Tongue (tissue), 2 donors: ENCODE data around the gene GARNL3. TPM values are rescaled to one million over a fixed set of nuclear protein-coding genes. Genes with fewer than 3 reads are reported as not detected.

Source experiments
- DNase-seq: peaks from one replicate; pipeline ENCODE4 v3.0.0-alpha.2; 2015
- total RNA-seq: library from RNA; depleted of rRNA; stranded (reverse); fragments of >200 nt; gene quantifications from one replicate; pipeline ENCODE4 v1.2.3, GENCODE V29; 2014

Gene GARNL3
- total RNA-seq, 1 donor from 2014 or later, result 32.9 TPM

DNA sequence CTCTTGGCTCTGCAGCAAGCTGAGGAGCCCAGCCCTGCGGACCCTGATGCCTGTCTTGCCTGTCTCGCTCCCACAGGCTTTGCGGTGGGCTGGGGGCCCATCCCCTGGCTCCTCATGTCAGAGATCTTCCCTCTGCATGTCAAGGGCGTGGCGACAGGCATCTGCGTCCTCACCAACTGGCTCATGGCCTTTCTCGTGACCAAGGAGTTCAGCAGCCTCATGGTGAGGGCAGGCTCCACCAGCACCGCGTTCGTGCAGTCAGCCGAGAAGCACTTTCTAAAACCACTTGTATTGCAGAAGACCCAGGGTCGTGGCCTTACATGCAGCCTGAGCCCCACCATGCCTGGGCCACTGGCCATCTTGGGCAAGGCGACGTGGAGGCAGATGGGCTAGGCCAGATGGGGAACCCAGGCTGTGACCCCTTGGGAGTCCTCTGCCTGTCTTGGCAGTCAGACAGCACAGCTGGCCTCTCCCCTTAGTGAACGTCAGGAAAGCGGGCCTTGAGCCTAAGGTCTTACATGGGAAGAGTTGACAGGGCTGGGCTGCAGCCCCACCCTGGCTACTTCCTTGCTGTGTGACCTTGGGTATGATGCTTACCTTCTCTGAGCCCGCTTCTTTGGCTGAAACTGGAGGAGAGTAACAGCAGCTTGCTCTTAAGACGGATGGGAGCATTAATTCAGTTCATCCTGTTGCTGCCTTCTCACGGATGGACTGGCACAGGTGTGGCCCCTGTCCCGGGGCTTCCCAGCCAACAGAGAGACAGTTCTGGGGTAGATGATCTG, 141.0 kb downstream of the GARNL3 start:
- DNase-seq, result no peak

DNA sequence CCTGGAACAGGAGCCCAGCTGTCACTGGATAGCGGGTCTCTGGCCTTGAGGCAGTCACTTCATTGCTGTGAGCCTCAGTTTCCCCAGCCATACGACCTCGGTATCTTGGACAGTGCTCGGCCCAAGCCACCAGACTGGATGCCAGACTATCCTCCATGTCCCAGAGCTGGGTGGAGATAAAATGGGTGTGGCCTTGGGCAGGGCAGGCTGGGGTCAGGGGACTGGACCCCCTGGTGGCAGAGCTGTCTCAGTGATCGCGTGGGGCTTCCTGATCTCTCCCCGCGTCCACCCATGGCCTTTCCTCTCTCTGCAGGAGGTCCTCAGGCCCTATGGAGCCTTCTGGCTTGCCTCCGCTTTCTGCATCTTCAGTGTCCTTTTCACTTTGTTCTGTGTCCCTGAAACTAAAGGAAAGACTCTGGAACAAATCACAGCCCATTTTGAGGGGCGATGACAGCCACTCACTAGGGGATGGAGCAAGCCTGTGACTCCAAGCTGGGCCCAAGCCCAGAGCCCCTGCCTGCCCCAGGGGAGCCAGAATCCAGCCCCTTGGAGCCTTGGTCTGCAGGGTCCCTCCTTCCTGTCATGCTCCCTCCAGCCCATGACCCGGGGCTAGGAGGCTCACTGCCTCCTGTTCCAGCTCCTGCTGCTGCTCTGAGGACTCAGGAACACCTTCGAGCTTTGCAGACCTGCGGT, 142.4 kb downstream of the GARNL3 start:
- no peak for DNase-seq

DNA sequence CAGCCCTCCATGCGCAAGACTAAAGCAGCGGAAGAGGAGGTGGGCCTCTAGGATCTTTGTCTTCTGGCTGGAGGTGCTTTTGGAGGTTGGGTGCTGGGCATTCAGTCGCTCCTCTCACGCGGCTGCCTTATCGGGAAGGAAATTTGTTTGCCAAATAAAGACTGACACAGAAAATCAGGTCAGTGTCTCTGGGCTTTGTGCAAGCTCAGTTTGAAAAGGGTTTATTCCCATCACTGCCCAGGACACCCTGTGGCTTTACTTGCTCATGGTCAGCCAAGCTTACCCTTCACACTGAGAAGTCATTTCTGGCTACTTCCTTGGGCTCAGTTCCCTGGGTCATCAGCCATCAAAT, 142.9 kb downstream of the GARNL3 start:
- no peak for DNase-seq

DNA sequence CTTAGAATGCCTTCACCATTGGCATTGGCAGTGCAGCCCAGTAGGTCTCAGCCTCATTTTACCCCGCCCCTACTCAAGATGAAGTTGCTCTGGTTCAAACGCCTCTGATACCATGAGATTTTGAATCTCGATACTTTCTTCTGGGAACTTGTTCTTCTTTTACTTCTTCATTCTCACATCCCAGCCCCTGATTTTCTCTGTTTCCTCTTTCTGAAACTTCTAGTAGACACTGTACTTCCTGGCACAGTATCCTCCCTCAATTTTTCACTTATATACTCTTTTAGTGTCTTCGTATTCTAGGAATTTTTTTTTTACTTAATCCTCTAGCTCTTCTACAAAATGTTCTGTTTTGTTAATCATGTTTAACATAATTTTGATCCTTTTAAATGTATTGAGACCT, 146.5 kb downstream of the GARNL3 start:
- DNase-seq, result no peak

DNA sequence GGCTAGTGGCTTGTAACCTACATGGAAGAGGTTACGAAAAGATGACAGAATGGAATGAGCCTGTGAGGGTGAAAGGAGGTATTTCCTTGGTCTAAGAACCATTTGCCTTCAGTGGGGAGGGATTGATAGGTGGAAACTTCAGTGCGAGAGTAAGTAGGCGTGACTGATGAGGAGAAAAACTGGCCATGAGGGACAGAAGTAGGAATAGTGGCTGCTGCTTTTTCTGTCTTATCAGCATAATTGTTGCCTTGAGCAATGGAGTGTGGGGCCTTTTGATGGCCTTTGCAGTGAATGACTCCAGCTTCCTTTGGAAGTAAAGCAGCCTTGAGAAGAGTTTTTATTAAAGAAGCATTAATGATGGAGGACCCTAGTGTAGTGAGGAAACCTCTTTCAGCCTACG, 150.6 kb downstream of the GARNL3 start:
- no peak for DNase-seq

DNA sequence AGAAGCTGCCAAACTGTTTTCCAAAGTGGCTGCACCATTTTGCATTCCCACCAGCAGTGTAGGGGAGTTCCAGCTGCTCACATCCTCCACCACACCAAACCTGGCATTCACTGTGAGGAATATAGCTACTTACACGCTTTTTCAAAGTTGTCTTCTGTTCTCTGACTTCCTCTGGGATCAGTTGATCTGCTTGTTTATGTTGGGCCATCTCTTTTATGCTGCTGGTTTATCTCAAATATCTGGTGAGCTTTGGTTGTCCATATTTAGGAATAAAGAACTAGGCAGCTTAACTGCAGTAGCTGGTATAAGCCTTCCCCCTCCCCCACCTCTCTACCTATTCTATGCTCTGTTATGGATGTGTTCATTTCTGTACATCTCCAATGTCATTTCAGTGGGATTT, 151.1 kb downstream of the GARNL3 start:
- no peak for DNase-seq

DNA sequence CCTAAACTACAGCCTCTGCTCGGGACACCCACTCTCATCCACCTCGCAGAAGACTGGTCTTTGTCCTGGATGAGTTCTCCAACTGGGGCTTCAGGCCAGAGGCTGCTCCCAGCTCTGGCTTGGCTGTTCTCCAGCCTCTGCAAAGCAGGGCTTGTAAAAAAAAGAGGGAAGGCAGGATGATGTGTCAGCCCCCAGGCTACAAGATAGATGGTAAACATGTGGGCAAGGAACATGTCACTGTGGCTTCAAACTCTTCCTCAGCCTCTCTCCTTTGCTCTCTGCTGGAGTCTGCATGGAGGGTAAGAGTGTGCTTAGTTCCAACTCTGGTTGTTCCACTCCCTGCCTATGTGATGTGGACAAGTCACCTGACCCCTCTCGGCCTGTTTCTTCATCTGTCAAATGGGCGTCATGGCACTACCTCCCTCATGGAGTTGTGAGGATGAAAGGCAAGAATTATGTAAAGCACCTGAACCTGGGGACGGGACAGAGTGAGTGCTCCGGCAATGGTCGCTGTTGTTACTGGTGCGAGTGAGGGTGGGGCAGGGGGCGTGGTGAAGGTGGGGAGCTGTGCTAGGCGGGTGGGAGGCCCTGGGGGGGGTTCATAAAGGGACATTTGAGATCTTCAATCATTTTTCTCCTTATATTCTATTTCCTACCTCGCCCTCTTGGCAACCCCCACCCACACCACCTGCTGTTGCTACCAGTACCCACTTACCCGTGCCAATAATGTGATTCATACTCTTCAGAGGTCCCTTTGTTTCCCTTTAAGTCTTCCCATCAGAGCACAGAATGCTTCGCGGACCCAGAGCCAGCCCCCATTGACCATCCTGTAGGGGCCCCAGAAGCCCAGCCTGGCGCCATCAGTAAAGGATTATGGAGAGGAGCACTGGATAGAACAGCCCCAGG, 152.8 kb downstream of the GARNL3 start:
- peak; percentile 64 for DNase-seq

DNA sequence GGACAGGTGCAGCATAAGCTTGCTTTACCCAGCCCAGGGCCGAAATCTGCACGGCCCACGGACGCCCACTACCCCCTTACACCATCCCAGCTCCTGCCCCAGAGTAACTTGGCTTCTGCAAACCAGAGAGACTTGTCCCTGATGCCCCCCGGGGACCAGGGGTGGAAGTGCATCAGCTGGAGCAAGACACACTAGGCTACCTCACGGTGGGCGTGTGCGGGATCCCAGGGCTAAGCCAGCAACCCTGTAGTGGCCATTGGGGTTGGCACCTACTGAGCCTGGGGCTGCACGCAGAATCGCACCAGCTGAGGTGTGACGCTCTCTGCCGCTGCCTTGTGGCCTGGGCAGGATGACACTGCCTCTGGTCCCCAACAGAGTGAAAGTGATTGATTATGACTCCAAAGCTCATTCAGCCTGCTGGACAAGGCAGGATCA, 153.5 kb downstream of the GARNL3 start:
- no peak for DNase-seq

DNA sequence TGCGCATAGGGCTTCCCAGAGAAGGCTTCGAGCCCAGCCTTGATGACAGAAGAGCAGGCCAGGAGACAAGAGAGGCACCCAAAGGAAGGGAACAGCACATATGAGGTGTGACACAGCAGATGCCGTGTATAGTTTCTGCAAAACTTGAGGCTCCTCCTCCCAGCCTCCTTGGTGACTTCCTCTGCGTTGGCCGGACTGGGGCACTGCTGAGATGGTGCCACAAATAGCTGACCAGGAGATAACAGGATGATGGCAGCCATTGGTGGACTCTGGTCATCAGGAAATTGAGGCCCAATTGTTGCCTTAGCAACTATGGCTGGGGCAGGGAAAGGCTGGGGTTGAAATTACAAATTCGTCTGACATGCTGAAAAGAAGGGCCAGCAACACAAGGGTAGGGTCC, 154.8 kb downstream of the GARNL3 start:
- DNase-seq, result no peak

DNA sequence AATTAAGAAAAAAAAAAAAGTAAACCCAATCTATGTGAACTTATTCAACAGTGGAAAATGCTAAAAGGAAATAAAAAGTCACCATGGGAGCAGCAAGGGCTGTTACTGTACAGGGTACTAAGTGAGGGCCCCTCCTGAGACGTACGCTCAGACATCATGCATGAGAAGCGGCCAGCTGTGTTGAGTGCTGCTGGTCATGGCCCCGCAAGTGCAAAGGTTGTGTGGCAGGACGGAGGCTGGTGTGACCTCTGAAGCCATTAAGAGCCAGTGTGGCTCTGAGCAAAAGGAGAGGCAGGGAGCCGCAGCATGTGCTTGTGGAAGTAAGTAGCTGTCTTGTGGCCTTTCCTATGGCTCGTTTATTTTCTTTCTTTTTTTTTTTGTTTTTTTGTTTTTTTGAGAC, 156.5 kb downstream of the GARNL3 start:
- DNase-seq, result no peak

DNA sequence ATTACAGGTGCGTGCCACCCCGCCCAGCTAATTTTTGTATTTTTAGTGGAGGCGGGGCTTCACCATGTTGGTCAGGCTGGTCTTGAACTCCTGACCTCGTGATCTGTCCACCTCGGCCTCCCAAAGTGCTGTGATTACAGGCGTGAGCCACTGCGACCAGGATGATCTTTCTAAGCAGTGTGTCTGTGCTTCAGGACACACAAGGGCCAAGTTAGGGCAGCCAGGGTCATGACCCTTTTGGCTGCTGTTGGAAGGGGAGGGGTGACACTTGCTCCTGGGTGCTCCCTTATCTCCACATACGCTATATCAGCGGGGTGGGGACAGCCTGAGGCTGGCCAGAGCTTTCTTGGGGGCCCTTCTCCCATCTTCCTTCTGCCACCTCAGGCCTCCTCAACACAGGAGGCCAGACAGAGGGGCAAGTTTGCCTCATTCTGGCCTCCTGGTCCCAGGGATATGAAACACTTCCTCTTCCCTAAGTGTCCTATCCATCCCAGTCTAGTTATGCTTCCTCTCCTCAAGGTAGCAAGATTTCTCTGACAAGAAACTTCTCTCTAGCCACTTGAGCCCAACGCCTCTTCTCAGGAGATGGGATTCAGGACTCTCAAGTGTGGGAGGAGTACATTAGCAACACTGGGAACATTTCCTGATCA, 157.7 kb downstream of the GARNL3 start:
- no peak for DNase-seq

DNA sequence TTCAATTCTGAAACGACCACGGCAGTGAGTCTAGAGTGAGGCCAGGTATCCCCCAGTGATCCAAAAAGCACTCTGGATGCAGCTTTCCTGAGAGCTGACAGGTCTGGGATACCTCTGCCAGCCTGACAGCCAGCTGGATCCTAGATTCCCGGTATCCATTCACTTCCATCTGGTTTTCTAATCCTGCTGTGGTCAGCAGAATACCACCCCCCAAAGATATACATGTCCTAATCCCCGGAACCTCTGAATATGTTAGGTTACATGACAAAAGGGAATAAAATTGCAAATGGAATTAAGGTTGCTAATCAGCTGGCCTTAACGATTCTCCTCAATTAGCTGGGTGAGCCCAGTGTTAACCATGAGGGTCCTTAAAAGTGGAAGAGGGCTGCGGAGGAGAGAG, 158.2 kb downstream of the GARNL3 start:
- no peak for DNase-seq

DNA sequence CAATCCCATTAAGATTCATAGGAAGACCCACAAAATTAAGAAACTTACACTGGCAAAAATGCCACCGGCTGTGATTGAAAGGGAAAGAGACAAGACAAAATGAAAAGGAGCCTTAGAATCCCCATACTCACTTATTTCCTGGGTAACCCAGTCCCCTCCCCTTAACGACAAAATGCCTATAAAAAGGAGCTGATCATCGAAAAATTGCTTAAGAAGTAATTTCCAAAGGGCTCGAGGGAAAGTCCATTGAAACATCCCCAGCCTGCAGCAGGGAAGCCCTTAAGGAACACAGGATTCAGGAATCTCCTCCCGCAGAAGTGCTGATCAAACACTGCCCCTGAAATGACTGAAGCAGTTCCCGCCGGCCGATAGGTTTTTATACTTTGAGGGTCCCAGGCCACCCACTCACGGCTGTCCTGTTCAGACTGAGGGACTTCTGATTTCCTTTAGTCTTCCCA, 158.9 kb downstream of the GARNL3 start:
- no peak for DNase-seq

DNA sequence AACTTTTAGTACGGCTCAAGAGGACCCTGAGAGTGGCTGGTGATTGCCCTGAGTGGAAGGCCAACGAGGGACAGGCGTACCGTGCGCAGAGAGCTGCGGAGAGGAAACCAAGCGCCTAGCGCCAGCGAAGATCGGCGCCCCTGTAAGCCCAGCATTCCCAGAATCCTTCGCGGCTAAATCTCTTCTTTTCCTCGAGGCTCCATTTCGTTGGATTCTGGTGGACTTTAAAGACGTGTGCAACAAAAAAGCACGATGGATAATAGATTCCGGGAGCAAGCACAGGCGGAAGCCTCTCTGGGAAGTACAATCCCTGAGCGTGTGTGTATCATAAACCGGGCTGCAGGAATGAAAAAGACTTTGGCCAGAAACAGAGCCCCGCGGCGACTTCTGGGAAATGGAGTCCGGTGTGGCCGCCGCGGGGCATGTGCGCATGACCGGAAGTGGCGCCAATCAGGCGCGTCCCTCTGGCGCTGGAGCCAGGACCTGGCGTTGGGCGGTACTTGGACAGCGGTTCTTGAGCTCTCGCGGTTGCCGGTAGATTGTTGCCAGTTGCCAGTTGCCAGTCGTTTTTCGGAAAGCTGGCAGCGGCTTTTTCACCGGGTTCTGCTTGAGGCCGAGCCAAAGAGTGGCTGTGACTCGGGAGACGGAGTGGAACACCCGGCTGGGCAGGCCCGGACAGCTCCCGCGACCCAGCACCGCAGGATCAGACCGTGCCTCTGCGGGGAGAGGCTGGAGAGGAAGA, 159.5 kb downstream of the GARNL3 start, which contains the start of gene ZNF79:
TSS of gene ZNF79 (plus strand) at position 449 of the 742 bp plus-strand sequence. CDS start 406 bp downstream, outside the sequence.
- peak; percentile 96 for DNase-seq

DNA sequence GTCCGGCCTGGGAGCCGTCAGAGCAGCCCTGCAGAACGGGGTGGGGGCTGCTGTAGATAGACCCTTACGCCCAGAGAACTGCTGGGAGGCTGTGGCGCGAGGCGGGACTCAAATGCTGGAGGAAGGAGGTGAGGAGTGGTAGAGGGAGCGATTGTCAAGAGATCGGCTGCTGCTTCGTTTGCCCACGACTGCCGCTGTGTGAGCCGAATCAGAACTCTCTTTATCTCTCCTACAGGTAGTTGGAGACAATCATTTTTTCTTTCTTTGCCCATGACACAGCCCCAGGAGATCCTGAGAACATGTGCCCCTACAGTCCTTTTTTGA, 160.1 kb downstream of the GARNL3 start:
- DNase-seq, result no peak

DNA sequence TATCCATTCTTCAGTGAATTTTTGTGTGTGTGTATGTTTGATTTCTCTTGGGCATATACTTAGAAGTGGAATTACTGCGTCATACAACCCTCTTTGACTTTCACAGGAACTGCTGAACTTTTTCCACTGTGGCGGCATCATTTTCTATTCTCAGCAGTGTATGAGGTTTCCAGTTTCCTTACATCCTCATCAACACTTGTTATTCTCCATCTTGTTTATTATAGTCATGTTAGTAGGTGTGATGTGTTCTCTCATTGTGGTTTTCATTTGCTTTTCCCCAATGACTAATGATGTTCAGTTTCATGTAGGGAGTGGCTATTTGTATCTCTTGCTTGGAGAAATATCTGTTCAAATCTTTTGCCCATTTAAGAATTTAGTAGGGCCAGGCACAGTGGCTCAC, 162.2 kb downstream of the GARNL3 start:
- DNase-seq, result no peak

DNA sequence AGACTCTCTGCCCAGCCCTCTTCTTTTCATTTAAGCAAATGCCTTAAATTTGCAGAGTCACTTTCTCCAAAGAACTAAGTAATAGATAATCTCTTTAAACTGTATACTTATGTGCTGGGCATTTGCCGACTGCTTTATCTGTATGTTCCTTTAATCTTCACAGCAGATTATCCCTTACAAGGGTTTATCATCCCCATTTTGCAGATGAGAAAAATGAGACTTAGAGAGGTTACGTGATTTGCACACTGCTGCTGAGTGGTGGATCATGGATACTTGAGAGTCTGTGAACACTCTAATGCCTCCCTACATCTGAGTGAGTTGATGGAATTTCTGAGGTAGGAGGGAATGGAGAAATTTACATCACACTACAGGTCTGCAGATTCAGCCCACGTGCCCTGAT, 163.8 kb downstream of the GARNL3 start:
- DNase-seq, result no peak

DNA sequence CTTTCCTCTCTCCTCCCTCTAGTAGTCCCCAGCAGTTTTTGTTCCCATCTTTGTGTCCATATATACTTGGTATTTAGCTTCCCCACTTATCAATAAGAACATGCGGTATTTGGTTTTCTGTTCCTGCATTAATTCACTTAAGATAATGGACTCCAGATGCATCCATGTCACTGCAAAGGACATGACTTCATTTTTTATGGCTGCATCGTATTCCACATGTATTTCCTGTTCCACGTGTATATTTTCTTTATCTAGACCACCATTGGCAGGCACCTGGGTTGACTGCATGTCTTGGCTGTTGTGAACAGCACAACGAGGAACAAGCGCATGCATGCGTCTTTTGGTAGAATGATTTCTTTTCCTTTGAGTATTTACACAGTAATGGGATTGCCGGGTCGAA, 165.8 kb downstream of the GARNL3 start:
- DNase-seq, result no peak

DNA sequence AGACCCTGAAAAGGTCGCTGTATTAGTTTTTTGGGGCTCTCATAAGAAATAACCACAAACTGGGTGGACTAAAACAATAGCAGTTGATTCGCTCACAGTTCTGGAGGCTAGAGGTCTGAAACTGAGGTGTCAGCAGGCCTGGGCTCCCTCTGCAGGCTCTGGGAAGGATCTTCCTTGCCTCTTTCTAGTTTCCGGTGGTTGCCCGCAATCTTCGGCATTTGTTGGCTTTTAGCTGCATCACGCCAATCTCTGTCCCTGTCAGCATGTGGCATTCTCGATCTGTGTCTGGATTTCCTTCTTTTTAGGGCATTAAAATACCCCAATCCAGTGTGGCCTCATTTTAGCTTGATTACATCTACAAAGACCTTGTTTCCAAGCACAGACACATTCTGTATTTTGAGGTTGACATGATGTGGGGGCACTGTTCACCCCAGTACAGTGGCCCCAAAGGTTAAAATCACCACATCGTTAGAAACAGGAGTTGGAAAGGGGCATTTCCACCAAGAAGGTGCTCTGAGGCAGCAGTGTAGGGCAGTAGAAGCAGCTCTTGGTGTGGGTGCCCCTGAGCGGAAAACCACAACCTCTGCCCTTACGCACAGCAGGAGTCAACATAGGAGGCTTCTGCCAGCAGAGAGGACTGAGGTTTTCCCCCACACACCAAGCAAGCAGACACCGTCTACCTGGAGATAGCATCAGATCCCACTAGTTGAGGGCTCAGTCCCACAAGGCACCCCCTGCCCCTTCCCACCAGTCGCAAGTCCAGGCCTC, 173.1 kb downstream of the GARNL3 start:
- no peak for DNase-seq

DNA sequence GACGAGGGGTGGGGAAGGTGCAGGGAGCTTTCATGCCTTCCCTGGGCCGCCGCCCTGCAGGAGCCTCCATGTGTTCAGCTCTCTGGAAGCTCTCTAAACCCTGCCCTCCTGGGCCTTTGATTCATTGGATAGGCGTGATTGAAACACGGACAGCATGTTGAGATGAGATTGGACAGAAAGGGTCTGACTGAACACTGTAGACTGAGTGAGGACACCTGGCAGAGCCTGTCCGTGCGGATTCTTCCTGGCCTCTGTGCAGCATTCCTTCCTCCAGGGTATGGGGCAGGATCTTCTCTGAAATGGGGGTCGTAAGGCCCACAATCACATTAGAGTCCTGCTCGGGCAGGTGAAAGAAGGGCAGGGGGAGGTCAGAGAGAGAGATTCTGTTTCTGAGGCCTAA, 173.8 kb downstream of the GARNL3 start:
- DNase-seq, result no peak
